Effector memory CD4-positive, alpha-beta T cell (primary cell): ENCODE measurements around the gene AHI1.

Source experiments
- DNase-seq, 3 donors: peaks; one replicate each; pipeline ENCODE4 v3.0.0-alpha.2; 2020
- H3K27ac ChIP-seq: 2 replicates; pipeline ENCODE4 v1.7.0; 2013; ENCODE audit warnings: mild to moderate bottlenecking, low read length, moderate library complexity; ENCODE audit not compliant: insufficient read depth, poor library complexity, severe bottlenecking
- H3K27me3 ChIP-seq: replicated peaks from 2 replicates; pipeline ENCODE4 v1.7.0; 2013; ENCODE audit warnings: mild to moderate bottlenecking, low read length; ENCODE audit not compliant: insufficient read depth, control insufficient read depth, poor library complexity, severe bottlenecking
- H3K36me3 ChIP-seq: 2 replicates; pipeline ENCODE4 v1.7.0; 2013; ENCODE audit warnings: mild to moderate bottlenecking, low read length, moderate library complexity; ENCODE audit not compliant: control insufficient read depth, insufficient read depth
- H3K4me1 ChIP-seq: 2 replicates; pipeline ENCODE4 v1.7.0; 2013; ENCODE audit warnings: low read length, mild to moderate bottlenecking; ENCODE audit not compliant: control insufficient read depth, insufficient read depth, poor library complexity, severe bottlenecking
- H3K4me3 ChIP-seq: 2 replicates; pipeline ENCODE4 v1.7.0; 2013; ENCODE audit warnings: low read length, low read depth, mild to moderate bottlenecking; ENCODE audit not compliant: insufficient read depth, poor library complexity, severe bottlenecking
- H3K9me3 ChIP-seq: 2 replicates; pipeline ENCODE4 v1.7.0; 2013; ENCODE audit warnings: mild to moderate bottlenecking, low read length, moderate library complexity; ENCODE audit not compliant: control insufficient read depth

Gene AHI1

GRCh38 chr6:135403584-135403983, 94.0 kb downstream of the AHI1 start:
- Histone ChIP-seq H3K4me1 (no peaks in the 10 kb centered on the region), H3K27me3 (no peaks in the 10 kb centered on the region), H3K4me3 (no peak overlapping the region), H3K36me3 (no peaks in the 10 kb centered on the region), H3K9me3 (no peaks in the 10 kb centered on the region), H3K27ac (no peak overlapping the region)
- DNase-seq, result no peak

- Histone ChIP-seq H3K36me3 (no peaks in the 10 kb centered on the region), H3K4me3 (no peak overlapping the region), H3K9me3 (no peaks in the 10 kb centered on the region), H3K27me3 (no peaks in the 10 kb centered on the region), H3K27ac (no peak overlapping the region), H3K4me1 (no peaks in the 10 kb centered on the region)
- no peak for DNase-seq
These were observed 95.2 kb downstream of the AHI1 start for GRCh38 chr6:135402311-135402710.

GRCh38 chr6:135397172-135397952, 100.2 kb downstream of the AHI1 start:
- H3K27me3 ChIP-seq, result no peaks in the 10 kb centered on the region
- DNase-seq, result no peak
- no peak overlapping the region for H3K27ac ChIP-seq
- H3K9me3 ChIP-seq, result no peaks in the 10 kb centered on the region
- no peak overlapping the region for H3K4me3 ChIP-seq
- H3K36me3 ChIP-seq, result no peaks in the 10 kb centered on the region
- no peaks in the 10 kb centered on the region for H3K4me1 ChIP-seq

GRCh38 chr6:135395136-135395535, 102.4 kb downstream of the AHI1 start:
- DNase-seq, result no peak
- H3K27me3 ChIP-seq, result no peaks in the 10 kb centered on the region
- H3K4me1 ChIP-seq, result no peaks in the 10 kb centered on the region
- H3K9me3 ChIP-seq, result no peaks in the 10 kb centered on the region
- no peaks in the 10 kb centered on the region for H3K36me3 ChIP-seq
- H3K27ac ChIP-seq, result no peak overlapping the region
- no peak overlapping the region for H3K4me3 ChIP-seq

- no peaks in the 10 kb centered on the region for H3K36me3 ChIP-seq
- H3K27me3 ChIP-seq, result no peaks in the 10 kb centered on the region
- DNase-seq, result no peak
- H3K4me1 ChIP-seq, result no peaks in the 10 kb centered on the region
- H3K27ac ChIP-seq, result no peak overlapping the region
- H3K9me3 ChIP-seq, result no peaks in the 10 kb centered on the region
- no peak overlapping the region for H3K4me3 ChIP-seq
These were observed 104.3 kb downstream of the AHI1 start for GRCh38 chr6:135393289-135393688.

- Histone ChIP-seq H3K36me3 (no peaks in the 10 kb centered on the region), H3K27me3 (no peaks in the 10 kb centered on the region), H3K9me3 (no peaks in the 10 kb centered on the region), H3K4me3 (no peak overlapping the region), H3K4me1 (no peaks in the 10 kb centered on the region), H3K27ac (no peak overlapping the region)
- DNase-seq, result no peak
These were observed 107.1 kb downstream of the AHI1 start for GRCh38 chr6:135390458-135390857.

GRCh38 chr6:135385299-135385698, 112.2 kb downstream of the AHI1 start:
- no peaks in the 10 kb centered on the region for H3K4me1 ChIP-seq
- no peak overlapping the region for H3K27ac ChIP-seq
- H3K27me3 ChIP-seq, result no peaks in the 10 kb centered on the region
- DNase-seq, result no peak
- no peaks in the 10 kb centered on the region for H3K9me3 ChIP-seq
- H3K36me3 ChIP-seq, result no peaks in the 10 kb centered on the region
- no peak overlapping the region for H3K4me3 ChIP-seq

GRCh38 chr6:135383766-135384165, 113.8 kb downstream of the AHI1 start:
- H3K4me1 ChIP-seq, result no peaks in the 10 kb centered on the region
- DNase-seq, result no peak
- no peak overlapping the region for H3K4me3 ChIP-seq
- no peaks in the 10 kb centered on the region for H3K9me3 ChIP-seq
- no peak overlapping the region for H3K27ac ChIP-seq
- H3K27me3 ChIP-seq, result no peaks in the 10 kb centered on the region
- H3K36me3 ChIP-seq, result no peaks in the 10 kb centered on the region

GRCh38 chr6:135383301-135383700, 114.2 kb downstream of the AHI1 start:
- Histone ChIP-seq H3K36me3 (no peaks in the 10 kb centered on the region), H3K4me3 (no peak overlapping the region), H3K9me3 (no peaks in the 10 kb centered on the region), H3K27ac (no peak overlapping the region), H3K4me1 (no peaks in the 10 kb centered on the region), H3K27me3 (no peaks in the 10 kb centered on the region)
- no peak for DNase-seq

GRCh38 chr6:135382182-135382628, 115.3 kb downstream of the AHI1 start:
- H3K4me3 ChIP-seq, result no peak overlapping the region
- no peaks in the 10 kb centered on the region for H3K9me3 ChIP-seq
- no peaks in the 10 kb centered on the region for H3K36me3 ChIP-seq
- H3K27ac ChIP-seq, result no peak overlapping the region
- no peak for DNase-seq
- H3K27me3 ChIP-seq, result no peaks in the 10 kb centered on the region
- no peaks in the 10 kb centered on the region for H3K4me1 ChIP-seq
